GM12872 (cell line): ENCODE results near the gene JAM3.

ENCODE experiments used
- CTCF ChIP-seq: IDR thresholded peaks from 3 replicates; pipeline ENCODE4 v1.5.1; 2011; ENCODE audit warnings: low read depth, mild to moderate bottlenecking, low read length, moderate library complexity; ENCODE audit not compliant: insufficient read depth

JAM3 gene

GRCh38 chr11:134026655-134027343 is 42.1 kb upstream of the JAM3 start:
- TF ChIP-seq CTCF, result no peak

- TF ChIP-seq CTCF, result no peak
Observed at GRCh38 chr11:134027671-134028070, 41.2 kb upstream of the JAM3 start.

- no peak for TF ChIP-seq CTCF
Observed at GRCh38 chr11:134028368-134028920, 40.4 kb upstream of the JAM3 start.

GRCh38 chr11:134030853-134031252 is 38.0 kb upstream of the JAM3 start:
- TF ChIP-seq CTCF, result peak; percentile 40; the same call in 1 of the 3 replicates

- TF ChIP-seq CTCF, result no peak
Observed at GRCh38 chr11:134032043-134032442, 36.8 kb upstream of the JAM3 start.

GRCh38 chr11:134032501-134033091 is 36.3 kb upstream of the JAM3 start:
- no peak for TF ChIP-seq CTCF

- TF ChIP-seq CTCF, result no peak
Observed at GRCh38 chr11:134033276-134033675, 35.6 kb upstream of the JAM3 start.
